Neural cell (in vitro differentiated cells): ENCODE data around the gene RILP. TPM values are rescaled to one million over a fixed set of nuclear protein-coding genes. Genes with fewer than 3 reads are reported as not detected.

Experiments used
- H2AFZ ChIP-seq: fragments of 200-600, 300-800 bp; sonication (generic), shearing (Covaris generic); 2 replicates; pipeline ENCODE4 v1.6.0; 2014; ENCODE audit warnings: low read depth, mild to moderate bottlenecking, antibody characterized with exemption, low read length, moderate library complexity
- H3F3A ChIP-seq: fragments of 200-600 bp; shearing (Covaris generic); 2 replicates; pipeline ENCODE4 v1.6.1; 2016; ENCODE audit warnings: mild to moderate bottlenecking, moderate library complexity, mixed read lengths, antibody characterized with exemption, low read length; ENCODE audit not compliant: insufficient read depth, poor library complexity, severe bottlenecking
- H3K27ac ChIP-seq: fragments of 200-600, 300-800 bp; sonication (generic), shearing (Covaris generic); 2 replicates; pipeline ENCODE4 v1.5.1; 2014; ENCODE audit warnings: mild to moderate bottlenecking, low read length, moderate library complexity
- H3K27me3 ChIP-seq: fragments of 300-800, 200-600 bp; sonication (generic), shearing (Covaris generic); 2 replicates; pipeline ENCODE4 v1.6.0; 2014; ENCODE audit warnings: mild to moderate bottlenecking, low read depth, low read length, moderate library complexity; ENCODE audit not compliant: insufficient read depth
- H3K36me3 ChIP-seq: fragments of 300-800, 200-600 bp; sonication (generic), shearing (Covaris generic); 2 replicates; pipeline ENCODE4 v1.5.1; 2014; ENCODE audit warnings: mild to moderate bottlenecking, antibody characterized with exemption, low read length, moderate library complexity; ENCODE audit not compliant: insufficient read depth
- H3K4me2 ChIP-seq: fragments of 300-800, 200-600 bp; sonication (generic), shearing (Covaris generic); 2 replicates; pipeline ENCODE4 v1.6.0; 2014; ENCODE audit warnings: mild to moderate bottlenecking, low read length
- H3K4me3 ChIP-seq: fragments of 300-800, 200-600 bp; sonication (generic), shearing (Covaris generic); 2 replicates; pipeline ENCODE4 v1.5.1; 2014; ENCODE audit warnings: mild to moderate bottlenecking, low read length, moderate library complexity
- H3K79me2 ChIP-seq: fragments of 200-600 bp; shearing (Covaris generic); replicated peaks from 2 replicates; pipeline ENCODE4 v1.6.0; 2014; ENCODE audit warnings: mild to moderate bottlenecking, low read length, moderate library complexity; ENCODE audit not compliant: insufficient read depth
- H3K9ac ChIP-seq: fragments of 300-800, 200-600 bp; sonication (generic), shearing (Covaris generic); 2 replicates; pipeline ENCODE4 v1.6.1; 2016; ENCODE audit warnings: mild to moderate bottlenecking, low read length, mixed read lengths
- H3K9me2 ChIP-seq: fragments of 200-600 bp; shearing (Covaris generic); 2 replicates; pipeline ENCODE4 v1.6.1; 2016; ENCODE audit warnings: mild to moderate bottlenecking, low read length, mixed read lengths; ENCODE audit not compliant: insufficient read depth
- H3K9me3 ChIP-seq: fragments of 200-600, 300-800 bp; sonication (generic), shearing (Covaris generic); 2 replicates; pipeline ENCODE4 v1.6.1; 2016; ENCODE audit warnings: mild to moderate bottlenecking, mixed run types, low read length, moderate library complexity, mixed read lengths
- H4K20me1 ChIP-seq: fragments of 200-600 bp; shearing (Covaris generic); 2 replicates; pipeline ENCODE4 v1.6.1; 2016; ENCODE audit warnings: mild to moderate bottlenecking, mixed run types; ENCODE audit not compliant: insufficient read depth
- EP300 ChIP-seq: fragments of 450-650 bp; conservative IDR thresholded peaks from 2 replicates; pipeline ENCODE4 v1.6.1; 2014; ENCODE audit warnings: antibody characterized with exemption, mild to moderate bottlenecking, moderate library complexity; ENCODE audit not compliant: poor library complexity, severe bottlenecking
- EZH2 ChIP-seq: fragments of 200-600, 300-800 bp; shearing (Covaris generic), sonication (generic); IDR thresholded peaks from 2 replicates; pipeline ENCODE4 v1.6.1; 2014; ENCODE audit warnings: antibody characterized with exemption, low read length, borderline replicate concordance, mild to moderate bottlenecking; ENCODE audit not compliant: insufficient read depth, poor library complexity, severe bottlenecking
- MXI1 ChIP-seq: fragments of 450-650 bp; conservative IDR thresholded peaks from 2 replicates; pipeline ENCODE4 v1.6.1; 2014; ENCODE audit warnings: antibody characterized with exemption, mild to moderate bottlenecking; ENCODE audit not compliant: poor library complexity, severe bottlenecking
- POLR2AphosphoS5 ChIP-seq: IDR thresholded peaks from 2 replicates; pipeline ENCODE4 v1.6.1; 2012
- SMC3 ChIP-seq: fragments of 450-650 bp; conservative IDR thresholded peaks from 2 replicates; pipeline ENCODE4 v1.6.1; 2014; ENCODE audit warnings: antibody characterized with exemption, mild to moderate bottlenecking, moderate library complexity; ENCODE audit not compliant: poor library complexity
- TAF1 ChIP-seq: IDR thresholded peaks from 2 replicates; pipeline ENCODE4 v1.6.1; 2012; ENCODE audit warnings: low read depth
- polyA plus RNA-seq: library from polyadenylated mRNA; depleted of rRNA; stranded (reverse); fragments of >200 nt; gene quantifications from 2 replicates; pipeline ENCODE4 v1.2.3, GENCODE V29; 2014
- TF ChIP-seq, protein P1 (sequence below): fragments of 450-650 bp; IDR thresholded peaks from 2 replicates; pipeline ENCODE4 v1.5.1; 2014; ENCODE audit warnings: antibody characterized with exemption, mild to moderate bottlenecking, moderate library complexity; ENCODE audit not compliant: poor library complexity, severe bottlenecking
- TF ChIP-seq, protein P2 (sequence below): IDR thresholded peaks from 2 replicates; pipeline ENCODE4 v1.6.1; 2012; ENCODE audit warnings: borderline replicate concordance

The RILP gene
- polyA plus RNA-seq, 1 donor from 2014 or later = 7.5 TPM

DNA sequence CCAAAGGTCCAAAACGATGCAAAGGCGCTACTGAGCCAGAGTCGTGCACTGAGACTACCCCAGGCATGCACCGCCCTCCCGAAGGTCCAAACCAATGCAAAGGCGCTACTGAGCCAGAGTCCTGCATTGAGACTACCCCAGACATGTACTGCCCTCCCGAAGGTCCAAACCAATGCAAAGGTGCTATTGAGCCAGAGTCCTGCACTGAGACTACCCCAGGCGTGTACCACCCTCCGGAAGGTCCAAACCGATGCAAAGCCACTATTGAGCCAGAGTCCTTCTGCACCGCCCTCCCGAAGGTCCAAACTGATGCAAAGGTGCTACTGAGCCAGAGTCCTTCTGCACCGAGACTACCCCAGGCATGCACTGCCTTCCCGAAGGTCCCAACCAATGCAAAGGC is 48.1 kb downstream of the RILP start:
- Histone ChIP-seq H3K79me2 (no peaks in the 10 kb centered on the region), H3K4me3 (no peak overlapping the region), H3K4me2 (no peak overlapping the region), H3K9me2 (no peaks in the 10 kb centered on the region), H3K27me3 (no peaks in the 10 kb centered on the region), H3K36me3 (peaks cover 10% of the 10 kb centered on the region), H3K9me3 (peaks cover 11% of the 10 kb centered on the region), H3K27ac (no peak overlapping the region), H3F3A (no peaks in the 10 kb centered on the region), H3K9ac (no peak overlapping the region), H4K20me1 (no peaks in the 10 kb centered on the region), H2AFZ (no peak overlapping the region)
- TF ChIP-seq SMC3 (no peak), MXI1 (no peak), EP300 (no peak), EZH2 (no peak), POLR2AphosphoS5 (no peak), TAF1 (no peak)
- TF ChIP-seq, protein P1, sequence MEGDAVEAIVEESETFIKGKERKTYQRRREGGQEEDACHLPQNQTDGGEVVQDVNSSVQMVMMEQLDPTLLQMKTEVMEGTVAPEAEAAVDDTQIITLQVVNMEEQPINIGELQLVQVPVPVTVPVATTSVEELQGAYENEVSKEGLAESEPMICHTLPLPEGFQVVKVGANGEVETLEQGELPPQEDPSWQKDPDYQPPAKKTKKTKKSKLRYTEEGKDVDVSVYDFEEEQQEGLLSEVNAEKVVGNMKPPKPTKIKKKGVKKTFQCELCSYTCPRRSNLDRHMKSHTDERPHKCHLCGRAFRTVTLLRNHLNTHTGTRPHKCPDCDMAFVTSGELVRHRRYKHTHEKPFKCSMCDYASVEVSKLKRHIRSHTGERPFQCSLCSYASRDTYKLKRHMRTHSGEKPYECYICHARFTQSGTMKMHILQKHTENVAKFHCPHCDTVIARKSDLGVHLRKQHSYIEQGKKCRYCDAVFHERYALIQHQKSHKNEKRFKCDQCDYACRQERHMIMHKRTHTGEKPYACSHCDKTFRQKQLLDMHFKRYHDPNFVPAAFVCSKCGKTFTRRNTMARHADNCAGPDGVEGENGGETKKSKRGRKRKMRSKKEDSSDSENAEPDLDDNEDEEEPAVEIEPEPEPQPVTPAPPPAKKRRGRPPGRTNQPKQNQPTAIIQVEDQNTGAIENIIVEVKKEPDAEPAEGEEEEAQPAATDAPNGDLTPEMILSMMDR = no peak

DNA sequence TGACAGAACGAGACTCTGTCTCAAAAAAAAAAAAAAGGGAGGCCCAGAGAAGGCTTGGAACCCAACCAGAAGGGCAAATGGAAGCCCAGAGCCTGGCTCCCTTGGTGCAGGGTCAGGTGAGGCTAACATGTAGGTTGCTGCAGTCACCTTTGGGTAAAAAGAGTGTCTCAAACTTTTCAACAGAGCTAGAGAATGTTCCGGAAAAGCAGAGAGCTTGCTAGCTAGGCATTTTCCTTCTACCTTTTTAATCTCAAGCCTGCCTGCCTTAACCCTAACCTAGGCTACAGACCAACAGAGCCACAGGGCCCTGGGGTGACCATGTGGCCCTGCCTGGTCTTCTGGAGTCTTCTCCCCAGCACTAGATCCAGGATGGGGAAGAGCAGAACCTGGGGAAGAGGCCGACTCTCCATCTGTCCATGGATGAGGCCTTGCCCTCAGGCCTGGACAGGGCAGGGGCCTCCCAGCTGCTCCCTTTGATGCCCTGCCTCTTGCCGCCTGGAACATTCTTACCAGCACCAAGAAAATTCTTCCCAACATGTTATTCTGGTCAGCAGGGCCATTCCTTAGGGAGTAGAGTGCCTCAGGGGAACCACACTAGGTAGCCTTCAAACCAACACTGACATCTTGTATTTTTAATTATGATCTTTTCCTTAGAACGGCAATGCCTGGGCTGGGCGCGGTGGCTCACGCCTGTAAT is 51.1 kb downstream of the RILP start:
- H3F3A ChIP-seq = no peaks in the 10 kb centered on the region
- no peaks in the 10 kb centered on the region for H3K9me2 ChIP-seq
- H3K9me3 ChIP-seq = peaks cover 11% of the 10 kb centered on the region
- H3K4me3 ChIP-seq = no peak overlapping the region
- no peak overlapping the region for H3K9ac ChIP-seq
- H3K36me3 ChIP-seq = peaks cover 10% of the 10 kb centered on the region
- no peaks in the 10 kb centered on the region for H4K20me1 ChIP-seq
- TF ChIP-seq, protein P2, sequence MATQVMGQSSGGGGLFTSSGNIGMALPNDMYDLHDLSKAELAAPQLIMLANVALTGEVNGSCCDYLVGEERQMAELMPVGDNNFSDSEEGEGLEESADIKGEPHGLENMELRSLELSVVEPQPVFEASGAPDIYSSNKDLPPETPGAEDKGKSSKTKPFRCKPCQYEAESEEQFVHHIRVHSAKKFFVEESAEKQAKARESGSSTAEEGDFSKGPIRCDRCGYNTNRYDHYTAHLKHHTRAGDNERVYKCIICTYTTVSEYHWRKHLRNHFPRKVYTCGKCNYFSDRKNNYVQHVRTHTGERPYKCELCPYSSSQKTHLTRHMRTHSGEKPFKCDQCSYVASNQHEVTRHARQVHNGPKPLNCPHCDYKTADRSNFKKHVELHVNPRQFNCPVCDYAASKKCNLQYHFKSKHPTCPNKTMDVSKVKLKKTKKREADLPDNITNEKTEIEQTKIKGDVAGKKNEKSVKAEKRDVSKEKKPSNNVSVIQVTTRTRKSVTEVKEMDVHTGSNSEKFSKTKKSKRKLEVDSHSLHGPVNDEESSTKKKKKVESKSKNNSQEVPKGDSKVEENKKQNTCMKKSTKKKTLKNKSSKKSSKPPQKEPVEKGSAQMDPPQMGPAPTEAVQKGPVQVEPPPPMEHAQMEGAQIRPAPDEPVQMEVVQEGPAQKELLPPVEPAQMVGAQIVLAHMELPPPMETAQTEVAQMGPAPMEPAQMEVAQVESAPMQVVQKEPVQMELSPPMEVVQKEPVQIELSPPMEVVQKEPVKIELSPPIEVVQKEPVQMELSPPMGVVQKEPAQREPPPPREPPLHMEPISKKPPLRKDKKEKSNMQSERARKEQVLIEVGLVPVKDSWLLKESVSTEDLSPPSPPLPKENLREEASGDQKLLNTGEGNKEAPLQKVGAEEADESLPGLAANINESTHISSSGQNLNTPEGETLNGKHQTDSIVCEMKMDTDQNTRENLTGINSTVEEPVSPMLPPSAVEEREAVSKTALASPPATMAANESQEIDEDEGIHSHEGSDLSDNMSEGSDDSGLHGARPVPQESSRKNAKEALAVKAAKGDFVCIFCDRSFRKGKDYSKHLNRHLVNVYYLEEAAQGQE = no peak
- TF ChIP-seq MXI1 = no peak
- no peak for TF ChIP-seq TAF1
- TF ChIP-seq EZH2 = no peak
- H3K79me2 ChIP-seq = no peaks in the 10 kb centered on the region
- no peak overlapping the region for H2AFZ ChIP-seq
- H3K27ac ChIP-seq = no peak overlapping the region
- no peaks in the 10 kb centered on the region for H3K27me3 ChIP-seq
- H3K4me2 ChIP-seq = no peak overlapping the region
